Fibroblast of lung (primary cell): ENCODE results near the gene RAI1. TPM values are rescaled to one million over a fixed set of nuclear protein-coding genes. Genes with fewer than 3 reads are reported as not detected.

Experiments used
- DNase-seq, 2 donors: peaks; one replicate each; pipeline versions ENCODE4 v3.0.0 to v3.0.0-alpha.2; 2010; ENCODE audit warnings: low read depth in 2 of 2
- H2AFZ ChIP-seq: 2 replicates; pipeline ENCODE4 v1.5.1; 2012; ENCODE audit warnings: low read length, control low read depth, inconsistent platforms
- H3K27ac ChIP-seq: 2 replicates; pipeline ENCODE4 v1.5.1; 2011; ENCODE audit warnings: low read length, control low read depth; ENCODE audit not compliant: insufficient read depth
- H3K27me3 ChIP-seq: 2 replicates; pipeline ENCODE4 v1.5.1; 2011; ENCODE audit warnings: mild to moderate bottlenecking, low read length; ENCODE audit not compliant: control insufficient read depth, insufficient read depth
- H3K36me3 ChIP-seq: 2 replicates; pipeline ENCODE4 v1.5.1; 2011; ENCODE audit warnings: low read length; ENCODE audit not compliant: control insufficient read depth, insufficient read depth
- H3K4me1 ChIP-seq: 2 replicates; pipeline ENCODE4 v1.5.1; 2011; ENCODE audit warnings: low read length; ENCODE audit not compliant: control insufficient read depth, insufficient read depth; ENCODE audit errors: extremely low read depth
- H3K4me2 ChIP-seq: 2 replicates; pipeline ENCODE4 v1.5.1; 2011; ENCODE audit warnings: low read length, control low read depth; ENCODE audit not compliant: insufficient read depth; ENCODE audit errors: extremely low read depth
- H3K4me3 ChIP-seq, 4 experiments: fragments of 200-600 bp in 1 of 4; sonication (generic) in 1 of 4; replicated peaks in 1 of 4; 2 replicates each; pipeline ENCODE4 v1.5.1; 2011 to 2016; ENCODE audit warnings: low read length in 4 of 4, low read depth in 3 of 4, mild to moderate bottlenecking in 3 of 4, control low read depth in 2 of 4, inconsistent platforms in 1 of 4, mixed read lengths in 1 of 4; ENCODE audit not compliant: insufficient read depth in 1 of 4; ENCODE audit errors: control extremely low read depth in 1 of 4
- H3K79me2 ChIP-seq: 2 replicates; pipeline ENCODE4 v1.5.1; 2012; ENCODE audit warnings: mild to moderate bottlenecking, low read length, inconsistent platforms; ENCODE audit not compliant: control insufficient read depth, insufficient read depth
- H3K9ac ChIP-seq: 2 replicates; pipeline ENCODE4 v1.5.1; 2011; ENCODE audit warnings: mild to moderate bottlenecking, low read length, control low read depth; ENCODE audit not compliant: insufficient read depth
- H3K9me3 ChIP-seq: 2 replicates; pipeline ENCODE4 v1.5.1; 2012; ENCODE audit warnings: low read depth, low read length; ENCODE audit not compliant: control insufficient read depth, insufficient read depth
- H4K20me1 ChIP-seq: 2 replicates; pipeline ENCODE4 v1.5.1; 2011; ENCODE audit warnings: low read length; ENCODE audit not compliant: control insufficient read depth, insufficient read depth; ENCODE audit errors: extremely low read depth
- EZH2 ChIP-seq: IDR thresholded peaks from 2 replicates; pipeline ENCODE4 v1.5.1; 2012; ENCODE audit warnings: low read length, control low read depth, mild to moderate bottlenecking; ENCODE audit errors: missing control alignments
- polyA plus RNA-seq, 2 donors: library from polyadenylated mRNA; depleted of rRNA in 1 of 2; stranded (reverse) in 1 of 2; unstranded in 1 of 2; fragments of >200 nt; gene quantifications; 2 replicates each; pipeline ENCODE4 v1.2.1, GENCODE V29; 2011 to 2012; ENCODE audit warnings: missing spikeins in 1 of 2
- total RNA-seq: library from RNA; depleted of rRNA; stranded (reverse); fragments of >200 nt; gene quantifications from 2 replicates; pipeline ENCODE4 v1.2.1, GENCODE V29; 2014
- TF ChIP-seq, protein P1 (sequence below), 2 donors: IDR thresholded peaks in 1 of 2; conservative IDR thresholded peaks in 1 of 2; 1 replicate in 1 of 2; 2 replicates in 1 of 2; pipeline ENCODE4 v1.5.1; 2011 to 2012; ENCODE audit warnings: low read length in 2 of 2, control low read depth in 1 of 2, inconsistent platforms in 1 of 2, low read depth in 1 of 2, mild to moderate bottlenecking in 1 of 2

RAI1 gene
- total and polyA plus RNA-seq, 2 donors (not counting 1 experiment from before 2014, with no cell fraction given) = 2.1 to 6.6 TPM

DNA sequence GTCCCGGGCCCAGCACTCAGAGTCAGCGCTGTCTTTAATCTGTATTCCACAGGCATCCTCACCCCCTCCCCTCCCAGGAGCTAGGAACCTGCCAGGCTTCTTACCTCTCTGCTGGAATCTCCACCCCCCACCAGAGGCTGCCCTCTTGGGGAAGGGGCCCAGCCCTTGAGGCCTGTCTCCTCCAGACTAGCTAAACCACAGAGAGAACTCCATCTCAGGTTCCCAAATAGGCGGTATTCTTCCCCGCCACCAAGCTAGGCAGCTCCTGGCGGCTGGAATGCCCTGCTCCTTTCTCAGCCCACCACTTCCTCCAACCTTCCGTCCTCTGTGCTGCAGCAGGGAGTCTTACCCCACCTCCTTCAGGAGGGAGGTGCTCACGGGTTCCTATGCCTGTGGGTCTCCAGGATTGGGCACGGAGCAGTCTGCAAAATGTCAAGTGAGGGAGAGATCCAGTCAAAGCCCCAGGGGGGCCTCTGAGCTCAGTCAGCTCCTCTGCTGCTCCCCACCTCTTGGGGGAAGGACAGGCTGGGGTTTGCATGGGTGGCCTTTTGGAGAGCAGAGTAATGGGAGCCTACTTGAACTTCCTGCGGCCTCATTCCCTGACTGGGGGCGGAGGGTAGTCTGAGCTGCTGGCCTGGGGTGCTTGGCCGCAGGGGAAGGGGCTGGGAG, 99.8 kb downstream of the RAI1 start:
- Histone ChIP-seq H3K79me2 (peaks cover 7% of the 10 kb centered on the region), H3K4me2 (peak overlapping the region; percentile 21), H3K36me3 (no peaks in the 10 kb centered on the region), H2AFZ (no peak overlapping the region), H3K27me3 (no peaks in the 10 kb centered on the region), H3K9ac (no peak overlapping the region), H3K4me3 (no peak overlapping the region), H4K20me1 (no peaks in the 10 kb centered on the region), H3K9me3 (no peaks in the 10 kb centered on the region), H3K27ac (no peak overlapping the region), H3K4me1 (peaks cover 19% of the 10 kb centered on the region)
- TF ChIP-seq, protein P1, sequence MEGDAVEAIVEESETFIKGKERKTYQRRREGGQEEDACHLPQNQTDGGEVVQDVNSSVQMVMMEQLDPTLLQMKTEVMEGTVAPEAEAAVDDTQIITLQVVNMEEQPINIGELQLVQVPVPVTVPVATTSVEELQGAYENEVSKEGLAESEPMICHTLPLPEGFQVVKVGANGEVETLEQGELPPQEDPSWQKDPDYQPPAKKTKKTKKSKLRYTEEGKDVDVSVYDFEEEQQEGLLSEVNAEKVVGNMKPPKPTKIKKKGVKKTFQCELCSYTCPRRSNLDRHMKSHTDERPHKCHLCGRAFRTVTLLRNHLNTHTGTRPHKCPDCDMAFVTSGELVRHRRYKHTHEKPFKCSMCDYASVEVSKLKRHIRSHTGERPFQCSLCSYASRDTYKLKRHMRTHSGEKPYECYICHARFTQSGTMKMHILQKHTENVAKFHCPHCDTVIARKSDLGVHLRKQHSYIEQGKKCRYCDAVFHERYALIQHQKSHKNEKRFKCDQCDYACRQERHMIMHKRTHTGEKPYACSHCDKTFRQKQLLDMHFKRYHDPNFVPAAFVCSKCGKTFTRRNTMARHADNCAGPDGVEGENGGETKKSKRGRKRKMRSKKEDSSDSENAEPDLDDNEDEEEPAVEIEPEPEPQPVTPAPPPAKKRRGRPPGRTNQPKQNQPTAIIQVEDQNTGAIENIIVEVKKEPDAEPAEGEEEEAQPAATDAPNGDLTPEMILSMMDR (conservative IDR thresholded peaks at IDR 0.05 in 1 of 2, IDR thresholded peaks at IDR 0.05 in 1 of 2; ENCODE audit: low read depth in 1 of 2, low read length in 2 of 2) = peak in 1 of 2 donors; percentile 39
- TF ChIP-seq EZH2 = no peak
- peak; percentile 38 to 87 for DNase-seq

GRCh38 chr17:17781591-17782496, 100.6 kb downstream of the RAI1 start:
- Histone ChIP-seq H3K4me1 (peaks cover 19% of the 10 kb centered on the region), H3K9me3 (no peaks in the 10 kb centered on the region), H3K27ac (no peak overlapping the region), H3K9ac (peak overlapping the region; percentile 29), H4K20me1 (no peaks in the 10 kb centered on the region), H3K4me2 (peak overlapping the region; percentile 90), H3K36me3 (no peaks in the 10 kb centered on the region), H3K79me2 (peaks cover 7% of the 10 kb centered on the region), H2AFZ (no peak overlapping the region), H3K27me3 (no peaks in the 10 kb centered on the region), H3K4me3 (peak overlapping the region in 3 of 4 experiments; percentile 12 to 56 (median 22))
- peak; percentile 64 to 67 for DNase-seq
- TF ChIP-seq EZH2 = no peak
- TF ChIP-seq, protein P1 (conservative IDR thresholded peaks at IDR 0.05 in 1 of 2, IDR thresholded peaks at IDR 0.05 in 1 of 2; ENCODE audit: low read depth in 1 of 2, low read length in 2 of 2) = no peak

GRCh38 chr17:17782523-17783115, 101.4 kb downstream of the RAI1 start:
- Histone ChIP-seq H3K27ac (no peak overlapping the region), H3K4me2 (peak overlapping the region; percentile 90), H4K20me1 (no peaks in the 10 kb centered on the region), H3K9me3 (no peaks in the 10 kb centered on the region), H3K27me3 (no peaks in the 10 kb centered on the region), H3K4me3 (peak overlapping the region in 2 of 4 experiments; percentile 11 to 56), H2AFZ (no peak overlapping the region), H3K9ac (no peak overlapping the region), H3K79me2 (peaks cover 6% of the 10 kb centered on the region), H3K4me1 (peaks cover 19% of the 10 kb centered on the region), H3K36me3 (no peaks in the 10 kb centered on the region)
- peak in 1 of 2 donors; percentile 30 for DNase-seq
- no peak for TF ChIP-seq EZH2
- TF ChIP-seq, protein P1 (conservative IDR thresholded peaks at IDR 0.05 in 1 of 2, IDR thresholded peaks at IDR 0.05 in 1 of 2; ENCODE audit: low read depth in 1 of 2, low read length in 2 of 2) = no peak
